Endothelial cell of umbilical vein (primary cell): ENCODE measurements around the gene NMB. TPM values are rescaled to one million over a fixed set of nuclear protein-coding genes. Genes with fewer than 3 reads are reported as not detected.

Experiments used
- BruUV-seq: library from RNA; stranded (reverse); fragments of 400-500 nt; replicated peaks from 2 replicates; lab custom pipeline; 2021; lab: Mats Ljungman, UMichigan
- CTCF ChIA-PET: fragments of 300-600, 350-600 bp; sonication (Branson Sonifier 250); formaldehyde crosslinking; loops from one replicate; lab custom pipeline; 2021; ENCODE audit warnings: antibody characterized with exemption, inconsistent platforms; lab: Charles Lee
- POLR2A ChIA-PET: fragments of 300-600, 350-600 bp; sonication (Branson Sonifier 250); formaldehyde crosslinking; loops from one replicate; lab custom pipeline; 2021; ENCODE audit warnings: antibody characterized with exemption, inconsistent platforms; lab: Charles Lee
- DNase-seq: peaks from one replicate; pipeline ENCODE4 v3.0.0-alpha.2; 2011; ENCODE audit warnings: low read depth, low spot score
- FAIRE-seq: peaks from 2 replicates; lab custom pipeline; 2011; peaks lifted over from hg19 to GRCh38; lab: Jason Lieb, UNC
- H2AFZ ChIP-seq: 2 replicates; pipeline ENCODE4 v1.6.0; 2012; ENCODE audit warnings: low read depth, low read length, control low read depth, inconsistent platforms
- H3K27ac ChIP-seq: 2 replicates; pipeline ENCODE4 v1.5.1; 2011; ENCODE audit warnings: low read depth, mild to moderate bottlenecking, control low read depth, low read length, moderate library complexity; ENCODE audit not compliant: insufficient read depth
- H3K27me3 ChIP-seq, 2 experiments: 2 replicates each; pipeline versions ENCODE4 v1.6.0 to v1.6.1; 2011; ENCODE audit warnings: low read length in 2 of 2, mixed read lengths in 1 of 2; ENCODE audit not compliant: control insufficient read depth in 2 of 2, insufficient read depth in 2 of 2
- H3K36me3 ChIP-seq, 2 experiments: 2 replicates in 1 of 2; 3 replicates in 1 of 2; pipeline ENCODE4 v1.5.1; 2011; ENCODE audit warnings: low read length in 2 of 2, mild to moderate bottlenecking in 1 of 2, moderate library complexity in 1 of 2; ENCODE audit not compliant: control insufficient read depth in 2 of 2, insufficient read depth in 2 of 2; ENCODE audit errors: extremely low read depth in 1 of 2
- H3K4me1 ChIP-seq: 3 replicates; pipeline ENCODE4 v1.5.1; 2011; ENCODE audit warnings: mild to moderate bottlenecking, low read length; ENCODE audit not compliant: control insufficient read depth, insufficient read depth; ENCODE audit errors: extremely low read depth
- H3K4me2 ChIP-seq: 2 replicates; pipeline ENCODE4 v1.6.1; 2011; ENCODE audit warnings: low read length, control low read depth, mixed read lengths; ENCODE audit not compliant: insufficient read depth
- H3K4me3 ChIP-seq, 3 experiments: fragments of 200-600 bp in 1 of 3; sonication (generic), shearing (Covaris generic) in 1 of 3; replicated peaks in 1 of 3; 2 replicates each; pipeline ENCODE4 v1.5.1; 2011 to 2016; ENCODE audit warnings: control low read depth in 3 of 3, low read length in 3 of 3, mild to moderate bottlenecking in 2 of 3, inconsistent platforms in 1 of 3, low read depth in 1 of 3, moderate library complexity in 1 of 3; ENCODE audit not compliant: insufficient read depth in 1 of 3
- H3K79me2 ChIP-seq: 2 replicates; pipeline ENCODE4 v1.6.0; 2012; ENCODE audit warnings: low read length, inconsistent platforms; ENCODE audit not compliant: control insufficient read depth, insufficient read depth
- H3K9ac ChIP-seq: replicated peaks from 2 replicates; pipeline ENCODE3; 2011; ENCODE audit warnings: low read length, control low read depth; ENCODE audit not compliant: insufficient read depth; ENCODE audit errors: extremely low read depth
- H3K9me1 ChIP-seq: replicated peaks from 3 replicates; pipeline ENCODE4 v1.6.0; 2011; ENCODE audit warnings: mild to moderate bottlenecking, low read length; ENCODE audit not compliant: control insufficient read depth, insufficient read depth; ENCODE audit errors: extremely low read depth
- H3K9me3 ChIP-seq: replicated peaks from 2 replicates; pipeline ENCODE4 v1.5.1; 2012; ENCODE audit warnings: low read length, inconsistent platforms; ENCODE audit not compliant: control insufficient read depth, insufficient read depth
- H4K20me1 ChIP-seq: replicated peaks from 2 replicates; pipeline ENCODE3; 2011; ENCODE audit warnings: mild to moderate bottlenecking, low read length; ENCODE audit not compliant: control insufficient read depth, insufficient read depth; ENCODE audit errors: extremely low read depth
- CTCF ChIP-seq, 2 donors: IDR thresholded peaks; 1 replicate in 1 of 2; 2 replicates in 1 of 2; pipeline ENCODE4 v1.5.1; 2011; ENCODE audit warnings: low read length in 2 of 2, mild to moderate bottlenecking in 2 of 2, moderate library complexity in 2 of 2, control low read depth in 1 of 2, inconsistent platforms in 1 of 2, low read depth in 1 of 2; ENCODE audit not compliant: insufficient read depth in 1 of 2; ENCODE audit errors: extremely low read depth in 1 of 2
- EZH2 ChIP-seq: IDR thresholded peaks from 2 replicates; pipeline ENCODE4 v1.6.1; 2012; ENCODE audit warnings: borderline replicate concordance, low read depth, mild to moderate bottlenecking, moderate library complexity, low read length, inconsistent platforms; ENCODE audit not compliant: severe bottlenecking
- FOS ChIP-seq: IDR thresholded peaks from 2 replicates; pipeline ENCODE4 v1.6.1; 2011; ENCODE audit warnings: mild to moderate bottlenecking, low read length, moderate library complexity, borderline replicate concordance; ENCODE audit not compliant: insufficient read depth
- GATA2 ChIP-seq: IDR thresholded peaks from 2 replicates; pipeline ENCODE4 v1.7.0; 2011; ENCODE audit warnings: low read depth, mild to moderate bottlenecking, moderate library complexity, mixed read lengths, low read length; ENCODE audit not compliant: insufficient read length, insufficient read depth
- JUN ChIP-seq: IDR thresholded peaks from 2 replicates; pipeline ENCODE4 v1.6.1; 2011; ENCODE audit warnings: borderline replicate concordance, low read depth; ENCODE audit not compliant: insufficient read length, insufficient read depth
- MAX ChIP-seq: IDR thresholded peaks from 2 replicates; pipeline ENCODE4 v1.6.1; 2011; ENCODE audit not compliant: insufficient read depth, insufficient read length
- MYC ChIP-seq: IDR thresholded peaks from one replicate; pipeline ENCODE4 v1.6.1; 2011; ENCODE audit warnings: mild to moderate bottlenecking, low read depth, low read length
- POLR2A ChIP-seq: IDR thresholded peaks from 2 replicates; pipeline ENCODE4 v1.6.1; 2012; ENCODE audit warnings: low read depth, mild to moderate bottlenecking, control low read depth, low read length
- POLR2AphosphoS5 ChIP-seq: IDR thresholded peaks from 2 replicates; pipeline ENCODE4 v1.6.1; 2012; ENCODE audit warnings: low read depth, mild to moderate bottlenecking, control low read depth, low read length, moderate library complexity; ENCODE audit not compliant: insufficient read depth
- dilution Hi-C: fragments of 300-500 bp; cut with MboI; formaldehyde crosslinking; loops from one replicate; pipeline ENCODE4 v1.15.0; 2019; ENCODE audit warnings: low sequenced_read_pairs; ENCODE audit not compliant: extremely low pct_ligation_motif_present
- intact Hi-C: fragments of 100-400 bp; cut with micrococcal nuclease; formaldehyde crosslinking; loops from one replicate; pipeline ENCODE4 v1.10.0; 2022
- polyA plus RNA-seq, 4 experiments: library from polyadenylated mRNA; depleted of rRNA in 3 of 4; stranded (reverse) in 3 of 4; unstranded in 1 of 4; fragments of >200 nt; gene quantifications; 2 replicates each; pipeline versions ENCODE4 v1.2.1 to v1.2.3, GENCODE V29; 2011 to 2012; ENCODE audit warnings: missing spikeins in 1 of 4
- total RNA-seq: library from RNA; stranded (reverse); gene quantifications from 2 replicates; pipeline ENCODE4 v1.2.3, GENCODE V29; 2021

NMB gene
- total and polyA plus RNA-seq, 2 donors (not counting 3 experiments of a cell fraction or from before 2014, with no cell fraction given) = 7.8 to 9.8 TPM

DNA sequence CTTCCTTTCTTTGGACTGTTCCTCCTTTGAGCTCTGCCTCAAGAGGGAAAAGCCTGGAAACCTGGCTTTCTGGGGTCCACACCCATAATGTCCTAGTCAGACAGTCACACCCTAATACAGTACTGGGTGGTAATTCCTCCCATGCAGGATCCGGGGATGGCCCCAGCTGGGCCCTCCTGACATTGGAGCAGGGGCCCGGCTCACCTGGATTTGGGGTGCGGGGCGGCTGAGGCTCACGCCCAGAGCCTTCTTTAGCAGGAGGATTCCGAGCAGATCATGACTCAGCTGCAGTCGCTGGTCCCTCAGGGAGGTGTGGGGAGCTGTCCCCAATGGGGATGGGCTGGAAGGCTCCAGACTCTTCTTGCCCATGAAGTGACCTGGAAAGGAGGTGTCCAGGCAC is 1.0 kb downstream of the NMB start:
- H3K9me1 ChIP-seq = no peaks in the 10 kb centered on the region
- peaks cover 30% of the 10 kb centered on the region for H3K4me1 ChIP-seq
- intact Hi-C loops = no loop called here
- DNase-seq = no peak
- TF ChIP-seq POLR2AphosphoS5 (no peak), CTCF (IDR thresholded peaks at IDR 0.05; ENCODE audit: extremely low read depth in 1 of 2, insufficient read depth in 1 of 2, low read depth in 1 of 2, low read length in 2 of 2) (no peak), FOS (no peak), MYC (no peak), GATA2 (no peak), EZH2 (no peak), POLR2A (no peak), MAX (no peak), JUN (no peak)
- H3K4me2 ChIP-seq = no peak overlapping the region
- CTCF ChIA-PET = interaction anchor here (0.9 to 2.6 kb wide), 3 partner anchors 58 to 271 kb away, joined by 3 to 8 read pairs (median 6); no protein-coding TSS in a partner anchor
- H3K9me3 ChIP-seq = no peaks in the 10 kb centered on the region
- no peaks in the 10 kb centered on the region for H3K27me3 ChIP-seq
- no peaks in the 10 kb centered on the region for H3K36me3 ChIP-seq
- H3K4me3 ChIP-seq = no peak overlapping the region
- no peaks in the 10 kb centered on the region for H4K20me1 ChIP-seq
- H2AFZ ChIP-seq = no peak overlapping the region
- no TSS peak for BruUV-seq
- no peak overlapping the region for H3K9ac ChIP-seq
- dilution Hi-C loops = no loop called here
- POLR2A ChIA-PET = no interaction called here
- no peak for FAIRE-seq
- peaks cover 15% of the 10 kb centered on the region for H3K79me2 ChIP-seq
- H3K27ac ChIP-seq = no peak overlapping the region
